CD14-positive monocyte (primary cell): Measurements from ENCODE around the gene AP1G2. TPM values are rescaled to one million over a fixed set of nuclear protein-coding genes. Genes with fewer than 3 reads are reported as not detected.

Experiments
- DNase-seq, 3 donors: peaks; one replicate each; pipeline ENCODE4 v3.0.0-alpha.2; 2011 to 2022
- H2AFZ ChIP-seq: 2 replicates; pipeline ENCODE4 v1.6.0; 2012; ENCODE audit warnings: mild to moderate bottlenecking, low read depth, low read length, inconsistent platforms; ENCODE audit not compliant: insufficient read depth, poor library complexity, severe bottlenecking
- H3K27ac ChIP-seq, 2 donors: 1 replicate in 1 of 2; 2 replicates in 1 of 2; pipeline ENCODE4 v1.5.1; 2012 to 2013; ENCODE audit warnings: low read length in 2 of 2, control low read depth in 1 of 2, inconsistent platforms in 1 of 2, low read depth in 1 of 2, mild to moderate bottlenecking in 1 of 2
- H3K27me3 ChIP-seq, 2 donors: one replicate each; pipeline versions ENCODE4 v1.6.0 to v1.6.1; 2011 to 2013; ENCODE audit warnings: low read length in 2 of 2; ENCODE audit not compliant: control insufficient read depth in 2 of 2, insufficient read depth in 2 of 2
- H3K36me3 ChIP-seq, 2 donors: replicated peaks in 1 of 2; 1 replicate in 1 of 2; 2 replicates in 1 of 2; pipeline versions ENCODE4 v1.5.1 to v1.6.1; 2012 to 2013; ENCODE audit warnings: low read length in 2 of 2, control low read depth in 1 of 2, inconsistent platforms in 1 of 2, mild to moderate bottlenecking in 1 of 2; ENCODE audit not compliant: insufficient read depth in 2 of 2, control insufficient read depth in 1 of 2
- H3K4me1 ChIP-seq, 2 donors: 1 replicate in 1 of 2; 2 replicates in 1 of 2; pipeline versions ENCODE4 v1.5.1 to v1.6.1; 2012 to 2013; ENCODE audit warnings: low read length in 2 of 2, control low read depth in 1 of 2, inconsistent platforms in 1 of 2, mild to moderate bottlenecking in 1 of 2, moderate library complexity in 1 of 2; ENCODE audit not compliant: insufficient read depth in 2 of 2, control insufficient read depth in 1 of 2
- H3K4me2 ChIP-seq: replicated peaks from 2 replicates; pipeline ENCODE3; 2012; ENCODE audit warnings: low read length, moderate library complexity, mild to moderate bottlenecking; ENCODE audit not compliant: poor library complexity, severe bottlenecking; ENCODE audit errors: extremely low read depth
- H3K4me3 ChIP-seq, 3 experiments: fragments of 200-600 bp in 1 of 3; sonication (generic) in 1 of 3; replicated peaks in 1 of 3; 1 replicate in 2 of 3; 2 replicates in 1 of 3; pipeline ENCODE4 v1.5.1; 2011 to 2013; ENCODE audit warnings: low read length in 3 of 3, mild to moderate bottlenecking in 3 of 3, control low read depth in 2 of 3, low read depth in 2 of 3, inconsistent platforms in 1 of 3, moderate library complexity in 1 of 3
- H3K79me2 ChIP-seq: 2 replicates; pipeline ENCODE4 v1.6.0; 2012; ENCODE audit warnings: mild to moderate bottlenecking, control low read depth, inconsistent platforms, low read length, moderate library complexity; ENCODE audit not compliant: insufficient read depth
- H3K9ac ChIP-seq: 2 replicates; pipeline ENCODE4 v1.6.0; 2017; ENCODE audit warnings: low read length, mild to moderate bottlenecking; ENCODE audit not compliant: insufficient read depth, poor library complexity, severe bottlenecking
- H3K9me3 ChIP-seq, 2 donors: replicated peaks in 1 of 2; 1 replicate in 1 of 2; 2 replicates in 1 of 2; pipeline versions ENCODE4 v1.5.1 to v1.6.1; 2012 to 2013; ENCODE audit warnings: low read length in 2 of 2, control low read depth in 1 of 2; ENCODE audit not compliant: control insufficient read depth in 1 of 2, insufficient read depth in 1 of 2
- H4K20me1 ChIP-seq: 2 replicates; pipeline ENCODE4 v1.6.0; 2012; ENCODE audit warnings: mild to moderate bottlenecking, low read length, control low read depth, moderate library complexity; ENCODE audit not compliant: insufficient read depth
- H3K27ac Mint-ChIP-seq, 7 donors: one replicate each; pipeline ENCODE4 v1.8.0; 2020; ENCODE audit warnings: mild to moderate bottlenecking in 7 of 7, mixed read lengths in 7 of 7, moderate library complexity in 6 of 7, inconsistent platforms in 2 of 7
- H3K27me3 Mint-ChIP-seq, 3 donors: one replicate each; pipeline ENCODE4 v1.8.0; 2021 to 2022; ENCODE audit warnings: low read depth in 3 of 3, mild to moderate bottlenecking in 3 of 3, mixed read lengths in 3 of 3, moderate library complexity in 3 of 3, inconsistent platforms in 1 of 3
- H3K36me3 Mint-ChIP-seq, 2 donors: one replicate each; pipeline ENCODE4 v1.8.0; 2020; ENCODE audit warnings: mixed read lengths in 2 of 2, inconsistent platforms in 1 of 2, mild to moderate bottlenecking in 1 of 2
- H3K4me1 Mint-ChIP-seq: one replicate; pipeline ENCODE4 v1.8.0; 2020; ENCODE audit warnings: mild to moderate bottlenecking, mixed read lengths
- H3K4me3 Mint-ChIP-seq, 2 donors: one replicate each; pipeline ENCODE4 v1.8.0; 2020; ENCODE audit warnings: mild to moderate bottlenecking in 2 of 2, mixed read lengths in 2 of 2, moderate library complexity in 1 of 2
- H3K9me3 Mint-ChIP-seq, 7 donors: one replicate each; pipeline ENCODE4 v1.8.0; 2020 to 2022; ENCODE audit warnings: mixed read lengths in 7 of 7, mild to moderate bottlenecking in 6 of 7, moderate library complexity in 6 of 7, inconsistent platforms in 2 of 7
- WGBS: methylation state at CpG from one replicate; pipeline ENCODE4 v1.1.5; 2013; ENCODE audit warnings: missing lambda C conversion rate; ENCODE audit not compliant: insufficient coverage; 5-methylcytosine and 5-hydroxymethylcytosine counted together
- intact Hi-C, 2 donors: fragments of 100-400 bp; cut with micrococcal nuclease; formaldehyde crosslinking; loops; one replicate each; pipeline versions ENCODE4 v1.15.0 to v1.15.1; 2023
- polyA plus RNA-seq, 3 donors: library from polyadenylated mRNA; depleted of rRNA in 1 of 3; unstranded in 2 of 3; stranded (reverse) in 1 of 3; fragments of 300-500 nt in 2 of 3; fragments of >200 nt in 1 of 3; fragmentation: Illumina TruSeq in 2 of 3; gene quantifications; 1 replicate in 2 of 3; 2 replicates in 1 of 3; pipeline ENCODE4 v1.2.3, GENCODE V29; 2012 to 2021
- TF ChIP-seq, protein P1 (sequence below): fragments of 200-600 bp; IDR thresholded peaks from one replicate; pipeline ENCODE4 v1.8.0; 2022; ENCODE audit warnings: antibody characterized with exemption, mild to moderate bottlenecking

Gene AP1G2
- polyA plus RNA-seq, 3 donors = 32.2 to 437 (median 37.0) TPM

DNA sequence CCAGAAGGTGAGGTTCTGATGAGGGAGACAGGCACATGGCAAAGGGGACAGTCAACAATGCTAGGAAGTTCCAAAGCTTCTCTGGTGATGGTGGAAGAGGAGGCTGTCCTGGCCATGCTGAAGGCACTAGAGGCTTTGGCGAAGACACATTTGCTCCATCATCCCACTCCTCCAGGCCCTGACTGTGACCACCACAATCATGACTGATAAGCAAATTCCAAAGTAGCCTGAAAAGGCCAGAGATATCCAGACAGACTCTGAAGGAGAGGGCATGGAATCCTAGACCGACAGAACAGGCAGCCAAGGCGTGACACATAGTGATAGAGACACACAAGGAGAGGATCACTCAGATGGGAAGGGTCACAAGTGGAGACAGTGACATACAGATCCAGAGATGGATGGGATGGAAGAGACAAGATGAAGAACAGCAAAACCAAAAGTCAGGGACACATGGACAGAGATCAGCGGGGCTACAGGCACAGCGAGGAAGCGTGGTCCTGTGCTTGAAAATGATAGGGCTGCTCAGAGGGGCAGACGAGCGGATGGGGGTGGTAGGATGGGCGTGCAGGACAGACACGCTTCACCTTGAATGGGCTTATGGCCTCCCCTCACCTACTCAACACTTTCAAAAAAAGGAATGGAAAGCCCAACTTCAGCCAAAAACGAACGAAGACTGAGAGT, 17.3 kb downstream of the AP1G2 start:
- Mint-ChIP-seq H3K9me3 (no peaks in the 10 kb centered on the region), H3K27ac (no peak overlapping the region), H3K4me3 (no peak overlapping the region), H3K4me1 (peaks cover 11% of the 10 kb centered on the region), H3K27me3 (peaks cover 0 to 1% (median 0%) of the 10 kb centered on the region in 3 donors), H3K36me3 (no peaks in the 10 kb centered on the region)
- Histone ChIP-seq H3K9me3 (no peaks in the 10 kb centered on the region), H2AFZ (peak overlapping the region; percentile 99), H3K4me1 (peaks cover 11 to 21% of the 10 kb centered on the region in 2 donors), H3K9ac (peak overlapping the region; percentile 74), H3K79me2 (no peaks in the 10 kb centered on the region), H3K4me2 (peak overlapping the region; percentile 97), H3K27ac (no peak overlapping the region), H4K20me1 (no peaks in the 10 kb centered on the region), H3K4me3 (peak overlapping the region in 2 of 3 experiments; percentile 81 to 88), H3K36me3 (no peaks in the 10 kb centered on the region), H3K27me3 (peaks cover 2 to 12% of the 10 kb centered on the region in 2 donors)
- intact Hi-C loops = no loop called here
- DNase-seq = no peak
- TF ChIP-seq, protein P1, sequence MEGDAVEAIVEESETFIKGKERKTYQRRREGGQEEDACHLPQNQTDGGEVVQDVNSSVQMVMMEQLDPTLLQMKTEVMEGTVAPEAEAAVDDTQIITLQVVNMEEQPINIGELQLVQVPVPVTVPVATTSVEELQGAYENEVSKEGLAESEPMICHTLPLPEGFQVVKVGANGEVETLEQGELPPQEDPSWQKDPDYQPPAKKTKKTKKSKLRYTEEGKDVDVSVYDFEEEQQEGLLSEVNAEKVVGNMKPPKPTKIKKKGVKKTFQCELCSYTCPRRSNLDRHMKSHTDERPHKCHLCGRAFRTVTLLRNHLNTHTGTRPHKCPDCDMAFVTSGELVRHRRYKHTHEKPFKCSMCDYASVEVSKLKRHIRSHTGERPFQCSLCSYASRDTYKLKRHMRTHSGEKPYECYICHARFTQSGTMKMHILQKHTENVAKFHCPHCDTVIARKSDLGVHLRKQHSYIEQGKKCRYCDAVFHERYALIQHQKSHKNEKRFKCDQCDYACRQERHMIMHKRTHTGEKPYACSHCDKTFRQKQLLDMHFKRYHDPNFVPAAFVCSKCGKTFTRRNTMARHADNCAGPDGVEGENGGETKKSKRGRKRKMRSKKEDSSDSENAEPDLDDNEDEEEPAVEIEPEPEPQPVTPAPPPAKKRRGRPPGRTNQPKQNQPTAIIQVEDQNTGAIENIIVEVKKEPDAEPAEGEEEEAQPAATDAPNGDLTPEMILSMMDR = no peak
- 38% methylated on average over 7 of the region's 12 CpGs for WGBS

DNA sequence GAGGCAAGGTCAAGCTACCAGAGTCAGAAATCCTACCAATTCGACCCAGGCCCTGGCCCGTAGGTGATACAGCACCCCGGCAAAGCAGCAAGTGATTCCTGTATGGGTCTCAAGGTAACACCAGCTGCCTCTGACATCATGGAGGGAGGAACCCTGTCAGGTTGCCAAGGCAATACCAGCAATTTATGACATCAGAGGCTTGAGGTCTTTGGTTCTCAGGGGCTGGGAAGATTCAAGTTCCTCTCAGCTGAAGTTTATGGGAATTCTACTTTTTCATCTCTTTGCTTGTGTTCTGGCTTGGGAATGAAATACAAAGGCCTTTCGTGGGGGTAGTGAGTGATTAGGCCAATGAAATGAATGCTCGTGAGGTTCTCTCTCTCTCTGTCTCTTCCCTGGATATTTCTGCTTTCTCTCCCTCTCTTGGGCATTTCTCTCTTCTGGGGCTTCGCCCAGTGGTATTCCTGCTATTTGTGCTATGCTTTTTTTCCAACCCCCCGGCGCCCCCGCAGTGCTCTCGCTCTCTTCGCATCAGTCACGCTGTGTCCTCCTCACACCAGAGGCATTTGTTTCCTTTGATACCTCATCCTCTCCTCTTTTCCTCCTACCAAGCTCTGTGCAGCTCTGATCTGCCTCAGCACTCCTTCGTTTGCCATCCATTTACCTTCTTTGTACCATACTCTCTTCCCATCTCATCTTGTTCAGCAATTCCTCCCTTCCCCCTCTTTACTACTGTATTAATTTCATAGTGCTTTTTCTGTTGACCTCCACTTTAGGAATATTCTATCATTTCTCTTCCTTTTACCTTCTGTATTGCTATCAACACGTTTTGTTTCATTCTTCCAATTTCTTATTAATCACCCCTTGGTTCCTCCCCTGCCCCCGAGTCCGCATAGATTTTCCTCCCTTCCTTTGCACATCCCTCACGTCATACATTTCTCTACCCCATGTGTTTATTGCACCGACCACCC, 19.0 kb downstream of the AP1G2 start:
- Histone ChIP-seq H3K27ac (no peak overlapping the region), H3K36me3 (no peaks in the 10 kb centered on the region), H3K4me1 (peaks cover 21 to 32% of the 10 kb centered on the region in 2 donors), H3K27me3 (peaks cover 2 to 12% of the 10 kb centered on the region in 2 donors), H2AFZ (no peak overlapping the region), H3K9ac (no peak overlapping the region), H3K4me2 (no peak overlapping the region), H3K9me3 (no peaks in the 10 kb centered on the region), H3K79me2 (no peaks in the 10 kb centered on the region), H3K4me3 (no peak overlapping the region), H4K20me1 (no peaks in the 10 kb centered on the region)
- Mint-ChIP-seq H3K4me1 (peaks cover 22% of the 10 kb centered on the region), H3K9me3 (no peaks in the 10 kb centered on the region), H3K4me3 (no peak overlapping the region), H3K27ac (no peak overlapping the region), H3K36me3 (no peaks in the 10 kb centered on the region), H3K27me3 (peaks cover 0 to 1% (median 0%) of the 10 kb centered on the region in 3 donors)
- no peak for DNase-seq
- WGBS = 89% methylated on average over 14 of the region's 18 CpGs
- intact Hi-C loops = no loop called here
- TF ChIP-seq, protein P1 = no peak
